HepG2 (cell line): ENCODE results near the gene CAMK2G. TPM values are rescaled to one million over a fixed set of nuclear protein-coding genes. Genes with fewer than 3 reads are reported as not detected.

Source experiments
- ATAC-seq: fragments of 200-7000 bp; cut with Tn5 transposase; 3 replicates; pipeline ENCODE4 v1.9.1; 2020; ENCODE audit warnings: mild to moderate bottlenecking, moderate library complexity
- BruUV-seq: library from RNA; stranded (reverse); fragments of 400-500 nt; replicated peaks from 2 replicates; lab custom pipeline; 2021; lab: Mats Ljungman, UMichigan
- CTCF ChIA-PET: fragments of 300-600 bp; formaldehyde crosslinking; extraction: SDS; loops from one replicate; lab custom pipeline; 2021; ENCODE audit warnings: low total read pairs, inconsistent platforms, low intra/inter-chr PET ratio; lab: Yijun Ruan, JAX
- POLR2A ChIA-PET: fragments of 350-600 bp; sonication (Branson Sonifier 250); formaldehyde crosslinking; loops from one replicate; lab custom pipeline; 2020; ENCODE audit warnings: antibody characterized with exemption, inconsistent platforms; lab: Yijun Ruan, JAX
- DNase-seq: peaks from one replicate; pipeline ENCODE4 v3.0.0-alpha.2; 2015; ENCODE audit warnings: low spot score
- FAIRE-seq: peaks from 3 replicates; lab custom pipeline; 2011; peaks lifted over from hg19 to GRCh38; lab: Jason Lieb, UNC
- H2AFZ ChIP-seq: one replicate; pipeline ENCODE4 v1.6.1; 2011; ENCODE audit warnings: low read length, inconsistent platforms
- H3K27ac ChIP-seq: fragments of 300-600 bp; 3 replicates; pipeline ENCODE4 v1.8.0; 2011; ENCODE audit warnings: mixed run types, mild to moderate bottlenecking, mixed read lengths, low read length, inconsistent platforms; ENCODE audit not compliant: insufficient read depth; ENCODE audit errors: extremely low read length
- H3K27me3 ChIP-seq, 2 experiments: fragments of 200-600 bp in 1 of 2; 2 replicates in 1 of 2; 3 replicates in 1 of 2; pipeline versions ENCODE4 v1.6.0 to v1.8.0; 2011; ENCODE audit warnings: low read length in 2 of 2, mild to moderate bottlenecking in 2 of 2, moderate library complexity in 2 of 2, inconsistent platforms in 1 of 2; ENCODE audit not compliant: insufficient read depth in 2 of 2, control insufficient read depth in 1 of 2
- H3K36me3 ChIP-seq, 2 experiments: fragments of 200-600 bp in 1 of 2; replicated peaks in 1 of 2; 2 replicates in 1 of 2; 3 replicates in 1 of 2; pipeline versions ENCODE4 v1.5.1 to v1.8.0; 2011; ENCODE audit warnings: low read length in 2 of 2, inconsistent platforms in 1 of 2; ENCODE audit not compliant: insufficient read depth in 2 of 2, control insufficient read depth in 1 of 2
- H3K4me1 ChIP-seq: 2 replicates; pipeline ENCODE4 v1.5.1; 2012; ENCODE audit warnings: low read length, inconsistent platforms; ENCODE audit not compliant: insufficient read depth
- H3K4me2 ChIP-seq: 2 replicates; pipeline ENCODE4 v1.6.0; 2011; ENCODE audit warnings: low read depth, low read length, inconsistent platforms
- H3K4me3 ChIP-seq, 3 experiments: fragments of 200-600 bp in 1 of 3; sonication (generic), shearing (Covaris generic) in 1 of 3; replicated peaks in 1 of 3; 2 replicates each; pipeline ENCODE4 v1.5.1; 2011 to 2016; ENCODE audit warnings: low read length in 3 of 3, inconsistent platforms in 2 of 3, low read depth in 2 of 3, mild to moderate bottlenecking in 2 of 3, control low read depth in 1 of 3, mixed read lengths in 1 of 3; ENCODE audit not compliant: insufficient read depth in 1 of 3
- H3K79me2 ChIP-seq: one replicate; pipeline ENCODE4 v1.6.1; 2011; ENCODE audit warnings: low read length, inconsistent platforms; ENCODE audit not compliant: insufficient read depth
- H3K9ac ChIP-seq: 2 replicates; pipeline ENCODE4 v1.6.0; 2011; ENCODE audit warnings: mild to moderate bottlenecking, low read depth, low read length, inconsistent platforms; ENCODE audit not compliant: insufficient read depth
- H3K9me3 ChIP-seq: 2 replicates; pipeline ENCODE4 v1.5.1; 2012; ENCODE audit warnings: mild to moderate bottlenecking, low read length
- H4K20me1 ChIP-seq: 2 replicates; pipeline ENCODE4 v1.6.0; 2011; ENCODE audit warnings: inconsistent platforms, mild to moderate bottlenecking, low read length, moderate library complexity; ENCODE audit not compliant: insufficient read depth
- DPF2 ChIP-seq: sonication (generic); formaldehyde crosslinking; IDR thresholded peaks from 2 replicates; pipeline ENCODE4 v1.4.0; 2020; ENCODE audit warnings: mild to moderate bottlenecking, low read depth, missing genetic modification reagents, borderline replicate concordance
- HNRNPH1 ChIP-seq: fragments of 200-400 bp; formaldehyde crosslinking; optimal IDR thresholded peaks from 2 replicates; pipeline ENCODE3; 2017; ENCODE audit warnings: mild to moderate bottlenecking, low read depth, low read length
- KLF9 ChIP-seq: IDR thresholded peaks from 2 replicates; pipeline ENCODE4 v1.6.1; 2016; ENCODE audit warnings: low read depth
- MIER2 ChIP-seq: IDR thresholded peaks from 2 replicates; pipeline ENCODE4 v1.6.1; 2016; ENCODE audit warnings: missing biosample characterization, missing genetic modification reagents
- MTF2 ChIP-seq: sonication (generic); formaldehyde crosslinking; IDR thresholded peaks from 2 replicates; pipeline ENCODE4 v1.5.0; 2020; ENCODE audit warnings: missing genetic modification reagents, borderline replicate concordance
- NAIF1 ChIP-seq: sonication (generic); formaldehyde crosslinking; IDR thresholded peaks from 2 replicates; pipeline ENCODE4 v1.5.0; 2020; ENCODE audit warnings: mild to moderate bottlenecking, missing genetic modification reagents, borderline replicate concordance
- PATZ1 ChIP-seq: sonication (generic); formaldehyde crosslinking; IDR thresholded peaks from 2 replicates; pipeline ENCODE4 v1.4.0; 2020; ENCODE audit warnings: missing genetic modification reagents
- PAWR ChIP-seq: sonication (generic); formaldehyde crosslinking; IDR thresholded peaks from 2 replicates; pipeline ENCODE4 v1.4.0; 2020; ENCODE audit warnings: missing genetic modification reagents, mild to moderate bottlenecking, borderline replicate concordance
- PHF21A ChIP-seq: sonication (generic); formaldehyde crosslinking; IDR thresholded peaks from 2 replicates; pipeline ENCODE4 v1.5.0; 2020; ENCODE audit warnings: mild to moderate bottlenecking, missing genetic modification reagents
- PHF8 ChIP-seq: sonication (generic); formaldehyde crosslinking; IDR thresholded peaks from 2 replicates; pipeline ENCODE4 v1.5.0; 2020; ENCODE audit warnings: missing genetic modification reagents
- SAP130 ChIP-seq: IDR thresholded peaks from 2 replicates; pipeline ENCODE4 v1.6.1; 2016; ENCODE audit warnings: low read depth
- SCMH1 ChIP-seq: sonication (generic); formaldehyde crosslinking; IDR thresholded peaks from 2 replicates; pipeline ENCODE4 v1.9.0; 2021; ENCODE audit warnings: missing genetic modification reagents, mild to moderate bottlenecking, borderline replicate concordance
- SIN3B ChIP-seq: fragments of 150-350 bp; IDR thresholded peaks from 2 replicates; pipeline ENCODE4 v1.6.1; 2014; ENCODE audit warnings: low read length
- TAF1 ChIP-seq: sonication (generic); formaldehyde crosslinking; IDR thresholded peaks from 2 replicates; pipeline ENCODE4 v1.4.0; 2020; ENCODE audit warnings: missing genetic modification reagents
- ZNF124 ChIP-seq: sonication (generic); formaldehyde crosslinking; IDR thresholded peaks from 2 replicates; pipeline ENCODE4 v1.4.0; 2020; ENCODE audit warnings: missing genetic modification reagents
- ZNF160 ChIP-seq: sonication (generic); formaldehyde crosslinking; IDR thresholded peaks from 2 replicates; pipeline ENCODE4 v1.8.0; 2022; ENCODE audit warnings: mild to moderate bottlenecking, inconsistent platforms, missing genetic modification reagents
- ZNF280D ChIP-seq: sonication (generic); formaldehyde crosslinking; IDR thresholded peaks from 2 replicates; pipeline ENCODE4 v1.5.1; 2020; ENCODE audit warnings: mild to moderate bottlenecking, missing genetic modification reagents
- ZNF329 ChIP-seq: sonication (generic); formaldehyde crosslinking; IDR thresholded peaks from 2 replicates; pipeline ENCODE4 v1.9.0; 2021; ENCODE audit warnings: low read depth, mild to moderate bottlenecking, missing genetic modification reagents
- ZNF350 ChIP-seq: sonication (generic); formaldehyde crosslinking; IDR thresholded peaks from 2 replicates; pipeline ENCODE4 v1.4.0; 2020; ENCODE audit warnings: mild to moderate bottlenecking, low read depth, missing genetic modification reagents, borderline replicate concordance
- ZNF543 ChIP-seq: sonication (generic); formaldehyde crosslinking; IDR thresholded peaks from 2 replicates; pipeline ENCODE4 v1.4.0; 2020; ENCODE audit warnings: mild to moderate bottlenecking, missing genetic modification reagents
- ZNF674 ChIP-seq: sonication (generic); formaldehyde crosslinking; IDR thresholded peaks from 2 replicates; pipeline ENCODE4 v1.5.0; 2020; ENCODE audit warnings: low read depth, mild to moderate bottlenecking, missing genetic modification reagents
- ZNF724P ChIP-seq: sonication (generic); formaldehyde crosslinking; IDR thresholded peaks from 2 replicates; pipeline ENCODE4 v1.8.0; 2022; ENCODE audit warnings: missing genetic modification reagents, borderline replicate concordance
- ZSCAN21 ChIP-seq: sonication (generic); formaldehyde crosslinking; IDR thresholded peaks from 2 replicates; pipeline ENCODE4 v1.8.0; 2022; ENCODE audit warnings: mild to moderate bottlenecking, missing genetic modification reagents, moderate library complexity, borderline replicate concordance
- WGBS: methylation state at CpG from one replicate; pipeline ENCODE4 v1.1.6; 2017; ENCODE audit warnings: low lambda C conversion rate; 5-methylcytosine and 5-hydroxymethylcytosine counted together
- in situ Hi-C: cut with HindIII; loops from 2 replicates; pipeline ENCODE4 v1.10.0; 2017; ENCODE audit warnings: low pct_unique_long_range_greater_than_20kb; ENCODE audit not compliant: extremely low pct_ligation_motif_present
- intact Hi-C: fragments of 100-400 bp; cut with micrococcal nuclease; formaldehyde crosslinking; loops from one replicate; pipeline ENCODE4 v1.10.0; 2022; ENCODE audit not compliant: unreplicated experiment
- polyA plus RNA-seq, 8 experiments: library from polyadenylated mRNA; depleted of rRNA in 3 of 8; stranded (reverse) in 7 of 8; unstranded in 1 of 8; fragments of >200 nt; fragmentation: Illumina TruSeq in 4 of 8; extraction: Trizol in 4 of 8; gene quantifications; 2 replicates each; pipeline versions ENCODE4 v1.2.1 to v1.2.3, GENCODE V29; 2011 to 2016; ENCODE audit warnings: low read depth in 4 of 8, missing spikeins in 1 of 8, mixed read lengths in 1 of 8; ENCODE audit not compliant: insufficient read depth in 1 of 8
- total RNA-seq, 5 experiments: library from RNA; depleted of rRNA; stranded (reverse); fragments of >200 nt; fragmentation: Illumina TruSeq; extraction: Trizol; gene quantifications; 2 replicates each; pipeline ENCODE4 v1.2.3, GENCODE V29; 2016; ENCODE audit warnings: low read depth in 1 of 5

Gene CAMK2G
- total and polyA plus RNA-seq, 2 of the 13 experiments (the other 11 are each of a cell fraction or from before 2014, with no cell fraction given): 15.9 to 18.8 TPM

DNA sequence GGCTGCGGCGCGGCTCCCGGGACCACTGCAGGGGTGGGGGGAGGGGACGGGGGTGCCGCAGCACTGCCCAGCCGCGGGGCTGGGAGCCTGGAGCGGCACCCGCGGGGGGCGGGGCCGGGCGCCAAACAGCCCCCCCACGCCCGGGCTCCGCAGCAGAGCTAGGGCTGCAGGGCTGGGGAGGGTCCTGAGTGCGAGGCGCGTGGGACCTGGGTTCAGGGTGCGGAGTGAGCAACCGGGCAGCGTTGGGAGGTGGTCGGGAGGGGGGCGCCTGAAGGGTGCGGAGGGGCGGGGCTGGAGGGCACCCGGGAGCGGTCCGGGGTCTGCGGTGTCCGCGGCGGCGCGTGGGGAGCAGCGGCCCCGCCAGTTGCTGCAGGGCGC is 528 bp downstream of the CAMK2G start:
- DNase-seq (no peak), FAIRE-seq (no peak), ATAC-seq (no peak)
- Histone ChIP-seq H3K36me3 (peaks cover 0 to 18% of the 10 kb centered on the region in 2 experiments; a peak in 1 of 5 replicates), H3K27ac (no peak overlapping the region), H3K9ac (0 out of 2 replicates have a peak overlapping the region, but pooled peaks have one; percentile 14), H3K4me1 (peaks cover 44% of the 10 kb centered on the region), H3K4me2 (no peak overlapping the region; the same call in 1 of the 2 replicates), H4K20me1 (peaks cover 13% of the 10 kb centered on the region; the same call in 1 of the 2 replicates), H2AFZ (no peak overlapping the region), H3K27me3 (no peaks in the 10 kb centered on the region; a peak in 2 of 5 replicates), H3K4me3 (peak overlapping the region; percentile 61 to 80 (median 80); a peak in 4 of 6 replicates), H3K9me3 (no peaks in the 10 kb centered on the region), H3K79me2 (peaks cover 19% of the 10 kb centered on the region)
- ChIA-PET CTCF (no interaction called here), POLR2A (interaction anchor here (0.9 to 3.2 kb wide), 4 partner anchors 10 to 55 kb away, joined by 3 to 23 read pairs (median 5); no protein-coding TSS in a partner anchor)
- in situ Hi-C loops: no loop called here
- 0% methylated on average over 1 of the region's 39 CpGs for WGBS
- intact Hi-C loops: no loop called here
- no TSS peak for BruUV-seq
- TF ChIP-seq ZNF329 (CRISPR knock-in tag) (no peak), MTF2 (CRISPR knock-in tag) (no peak), PATZ1 (CRISPR knock-in tag) (peak; percentile 63), MIER2 (no peak), ZNF674 (CRISPR knock-in tag) (no peak), ZNF543 (CRISPR knock-in tag) (no peak), KLF9 (CRISPR knock-in tag) (no peak), PHF8 (CRISPR knock-in tag) (0 out of 2 replicates have a peak, but pooled peaks have one; percentile 2), SIN3B (no peak), ZNF724P (CRISPR knock-in tag) (no peak), NAIF1 (CRISPR knock-in tag) (no peak), DPF2 (CRISPR knock-in tag) (no peak), ZSCAN21 (CRISPR knock-in tag) (no peak), SCMH1 (CRISPR knock-in tag) (no peak), SAP130 (CRISPR knock-in tag) (peak; percentile 6; the same call in 1 of the 2 replicates), ZNF350 (CRISPR knock-in tag) (no peak), ZNF160 (no peak), HNRNPH1 (no peak), PHF21A (CRISPR knock-in tag) (no peak), ZNF124 (CRISPR knock-in tag) (no peak), ZNF280D (CRISPR knock-in tag) (no peak), TAF1 (CRISPR knock-in tag) (0 out of 2 replicates have a peak, but pooled peaks have one; percentile 1), PAWR (CRISPR knock-in tag) (no peak)
